GM18909 (cell line): ENCODE data around the gene PAX3.

Source experiments
- ATAC-seq: cut with Tn5 transposase; IDR thresholded peaks from one replicate; pipeline ENCODE4 v1.9.1; 2021; ENCODE audit warnings: mild to moderate bottlenecking; ENCODE audit not compliant: unreplicated experiment, poor library complexity

PAX3 gene

GRCh38 chr2:222281506-222281905 lies 17.3 kb downstream of the PAX3 start:
- no peak for ATAC-seq

DNA sequence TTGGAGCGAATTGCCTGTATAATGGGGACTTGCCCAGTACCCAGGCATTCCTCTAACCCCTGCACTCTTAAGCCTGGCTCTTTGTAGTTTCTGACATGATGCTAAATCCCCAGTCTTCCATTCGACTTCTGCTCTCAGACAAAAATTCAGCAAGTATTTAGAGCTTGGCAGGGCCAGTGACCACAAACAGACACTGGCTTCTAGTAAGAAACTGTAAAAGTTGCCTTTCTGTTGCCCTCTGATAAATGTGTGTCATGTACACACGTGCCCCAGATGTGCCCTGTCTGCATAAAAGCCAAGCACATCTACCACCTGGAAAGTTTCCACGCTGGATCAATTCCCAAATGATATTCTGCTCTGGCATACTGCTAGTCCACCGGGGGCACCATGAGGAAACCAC lies 18.0 kb downstream of the PAX3 start:
- no peak for ATAC-seq

DNA sequence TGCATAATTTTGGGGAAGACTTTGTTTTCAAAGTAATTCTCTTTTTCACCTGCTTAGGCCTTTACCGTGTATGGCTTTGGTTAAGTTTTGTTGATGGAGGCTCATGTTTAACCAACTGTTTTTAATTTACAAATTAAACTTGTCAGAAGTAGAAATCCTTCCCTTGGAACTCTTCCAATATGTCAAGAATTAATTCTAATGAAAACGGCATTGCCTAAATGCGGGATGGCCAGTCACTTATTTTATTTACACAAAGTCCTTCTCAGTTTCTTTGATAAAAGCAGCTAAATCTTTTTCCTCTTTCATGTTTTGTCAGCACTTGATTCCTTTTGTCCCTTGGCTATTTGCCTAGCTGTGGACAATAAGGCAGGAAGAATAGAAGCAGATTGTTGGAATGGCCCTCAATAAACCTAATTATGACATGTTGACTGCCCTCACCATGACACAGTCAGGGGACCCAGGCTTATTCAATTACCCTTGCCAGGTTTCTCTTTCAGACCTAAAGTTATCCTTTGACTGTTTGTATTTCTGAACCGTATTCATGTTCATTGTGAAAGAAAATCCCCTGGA lies 26.3 kb downstream of the PAX3 start:
- ATAC-seq = no peak

DNA sequence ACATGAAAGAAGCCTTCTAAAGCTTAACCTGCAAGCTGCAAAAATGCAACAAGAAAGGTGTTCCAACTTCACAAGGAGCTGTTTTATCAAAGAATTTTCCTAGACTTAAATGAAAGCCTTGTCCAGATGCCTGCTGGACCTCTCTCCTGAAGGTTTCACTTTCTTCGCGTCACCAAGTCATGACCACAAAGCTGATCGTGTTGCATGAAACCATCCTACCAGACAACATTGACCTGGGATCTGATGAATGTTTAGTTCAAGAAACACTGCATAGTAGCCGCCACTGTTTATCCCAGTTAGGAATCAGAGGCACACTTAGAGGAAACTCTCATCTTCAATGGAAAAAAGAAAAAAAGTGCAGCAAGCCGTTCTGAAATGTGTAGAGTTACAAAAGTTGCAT lies 26.9 kb downstream of the PAX3 start:
- no peak for ATAC-seq

- no peak for ATAC-seq
Measured at GRCh38 chr2:222270396-222270795, 28.4 kb downstream of the PAX3 start.

GRCh38 chr2:222269132-222269531 lies 29.7 kb downstream of the PAX3 start:
- no peak for ATAC-seq

GRCh38 chr2:222268311-222268990 lies 30.3 kb downstream of the PAX3 start:
- ATAC-seq = no peak

DNA sequence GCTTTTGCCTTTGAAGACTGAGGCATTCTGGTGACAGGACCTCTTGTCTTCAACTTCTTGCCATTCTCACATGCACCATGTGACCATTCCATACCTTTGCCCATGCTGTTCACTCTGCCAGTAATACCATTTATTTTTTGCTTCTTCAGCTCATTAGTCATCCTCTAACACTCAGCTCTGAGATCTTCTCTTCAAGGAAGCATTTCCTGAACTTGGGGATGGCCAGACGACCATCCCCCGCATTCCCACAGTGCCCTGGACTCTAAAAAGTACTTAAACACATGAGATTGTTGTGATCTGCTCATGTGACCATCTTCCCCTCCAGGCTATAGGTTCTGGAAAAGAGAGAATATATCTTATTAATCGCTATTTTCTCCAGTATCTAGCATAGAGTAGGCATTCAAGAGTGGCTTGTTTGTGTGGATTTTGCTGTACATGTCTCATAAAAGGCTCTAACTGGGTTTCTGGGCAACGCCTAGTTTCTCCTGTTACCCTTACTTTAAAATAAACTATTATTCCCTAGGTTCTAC lies 33.9 kb downstream of the PAX3 start:
- ATAC-seq = no peak

GRCh38 chr2:222261504-222261903 lies 37.3 kb downstream of the PAX3 start:
- no peak for ATAC-seq

DNA sequence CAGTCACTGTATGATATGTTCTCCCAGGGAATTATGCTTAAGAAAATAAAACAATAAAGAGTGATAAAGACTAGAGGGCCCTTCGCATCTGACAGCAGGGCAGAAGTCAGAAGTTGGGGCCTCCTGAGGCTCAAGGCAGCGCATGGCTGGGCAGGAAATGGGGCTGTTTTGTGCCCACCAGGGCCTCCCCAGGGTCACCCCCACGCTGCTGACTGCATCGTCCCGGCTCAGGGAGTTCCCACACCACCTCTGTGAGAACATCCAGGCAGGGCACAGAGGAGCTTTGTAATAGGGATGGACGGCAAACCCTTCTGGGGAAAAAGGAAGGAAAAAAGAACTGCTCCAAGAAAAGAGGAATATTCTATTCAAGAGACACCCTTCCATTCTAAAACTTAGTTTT lies 41.2 kb downstream of the PAX3 start:
- no peak for ATAC-seq

DNA sequence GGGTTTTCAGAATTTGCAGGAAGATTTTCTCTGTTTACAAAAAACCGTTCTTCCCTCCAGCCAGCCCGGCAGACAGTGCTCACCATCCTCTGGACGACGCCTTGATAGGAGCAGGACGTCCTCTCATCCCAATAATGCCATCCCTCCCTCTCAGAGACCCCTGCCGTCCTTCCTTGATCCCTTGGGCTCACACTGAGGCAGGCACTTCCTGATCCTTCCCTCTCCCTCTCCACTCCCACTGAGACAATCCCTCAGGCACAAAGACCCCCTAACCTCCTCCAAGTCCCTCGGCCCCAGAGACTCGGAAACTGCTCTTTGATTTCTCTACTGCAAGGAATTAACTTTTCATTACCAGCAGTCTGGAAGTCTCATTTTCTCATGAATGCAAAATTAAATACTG lies 42.5 kb downstream of the PAX3 start:
- ATAC-seq = no peak

- no peak for ATAC-seq
Measured at GRCh38 chr2:222255090-222255489, 43.7 kb downstream of the PAX3 start.

DNA sequence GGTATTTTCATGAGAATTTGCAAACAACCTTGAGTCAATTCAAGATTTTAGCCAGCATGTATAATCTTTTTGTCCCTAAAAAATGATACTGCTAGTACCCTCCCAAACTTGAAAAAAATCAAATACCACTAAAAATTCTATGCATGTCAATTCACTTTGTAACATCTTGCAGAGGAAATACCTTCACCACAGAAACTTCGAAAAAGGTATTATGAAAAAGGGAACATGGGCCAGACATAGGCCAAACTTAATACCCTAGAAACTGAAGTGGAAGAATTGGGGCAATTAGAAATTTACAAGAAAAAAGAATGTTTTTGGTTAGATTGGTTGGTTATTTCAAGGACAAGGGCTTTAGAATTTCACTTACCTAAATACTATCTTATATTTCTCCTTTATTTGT lies 48.5 kb downstream of the PAX3 start:
- no peak for ATAC-seq

DNA sequence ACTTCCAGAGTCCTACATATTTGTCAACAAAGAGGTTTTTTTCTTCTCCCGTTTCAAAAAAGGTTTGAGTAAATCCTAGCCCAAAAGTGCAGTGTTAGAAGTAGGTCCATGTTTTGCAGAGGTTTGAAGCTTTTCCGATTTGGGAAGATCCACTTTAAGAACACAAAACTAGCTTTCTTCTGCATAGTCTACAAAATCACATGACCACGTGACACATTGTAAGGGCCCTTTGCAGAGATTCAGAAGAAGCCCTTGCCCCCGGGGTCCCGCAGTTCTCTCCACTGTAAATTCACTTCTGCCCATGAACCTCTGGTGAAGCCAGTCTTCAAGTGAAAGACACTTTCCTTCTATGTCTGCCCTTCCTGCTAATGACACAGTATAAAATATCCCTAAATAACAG lies 49.4 kb downstream of the PAX3 start:
- ATAC-seq = no peak

DNA sequence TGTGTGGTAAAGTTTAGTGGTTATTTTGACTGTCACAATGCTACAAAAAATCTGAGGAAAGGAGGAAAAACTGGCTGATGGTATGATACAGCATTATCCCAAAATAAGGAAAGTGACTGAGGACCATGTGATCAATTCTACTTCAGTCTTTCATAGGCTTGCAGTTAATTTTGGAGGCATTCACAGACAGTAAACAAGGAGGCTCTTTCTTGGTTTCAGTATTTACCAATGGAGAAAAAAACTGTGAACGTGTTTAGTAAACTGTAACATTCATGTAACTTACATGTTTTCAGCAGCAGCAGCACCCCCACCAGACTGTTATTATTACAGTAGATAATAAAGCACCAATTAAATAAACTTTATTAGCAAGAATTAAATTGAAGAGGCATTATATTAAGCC lies 50.0 kb downstream of the PAX3 start:
- ATAC-seq = no peak

DNA sequence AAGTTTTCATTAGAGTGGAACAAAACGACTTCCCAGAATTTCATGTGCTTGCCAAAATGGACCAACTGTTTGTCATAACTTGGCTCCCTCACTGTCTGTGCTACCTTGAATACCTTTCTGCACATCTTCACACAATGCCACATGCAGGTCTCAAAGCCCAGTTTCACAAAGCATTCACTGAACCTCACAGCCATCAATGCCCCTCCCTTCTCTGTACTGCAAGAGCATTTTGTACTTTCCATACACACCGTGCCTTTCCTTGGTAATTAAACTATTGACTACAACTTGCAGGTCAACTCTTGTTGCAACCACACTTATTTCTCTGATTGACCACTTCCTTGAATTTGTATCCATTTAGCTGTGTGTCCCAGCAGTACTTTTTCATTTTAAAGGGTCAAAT lies 50.5 kb downstream of the PAX3 start:
- no peak for ATAC-seq

DNA sequence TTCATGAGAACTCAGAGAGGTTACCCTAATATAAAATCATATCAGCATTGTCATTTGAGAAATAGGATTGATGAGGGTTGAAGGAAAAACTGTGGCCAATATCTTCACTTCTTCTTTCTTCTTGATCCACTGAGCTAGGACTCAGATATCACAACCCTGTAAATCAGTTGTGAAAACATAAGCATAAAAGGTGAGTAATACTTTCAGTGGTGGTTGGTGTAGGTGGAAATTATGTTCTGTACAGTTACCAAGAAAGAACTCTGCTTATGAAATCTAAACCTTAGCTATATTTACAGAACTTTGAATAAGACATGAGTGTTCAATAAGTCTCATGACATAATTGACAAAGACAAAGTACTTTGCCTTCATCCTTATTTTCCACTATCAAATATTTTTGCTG lies 56.3 kb downstream of the PAX3 start:
- ATAC-seq = peak; percentile 76

GRCh38 chr2:222241128-222241870 lies 57.5 kb downstream of the PAX3 start:
- ATAC-seq = no peak

DNA sequence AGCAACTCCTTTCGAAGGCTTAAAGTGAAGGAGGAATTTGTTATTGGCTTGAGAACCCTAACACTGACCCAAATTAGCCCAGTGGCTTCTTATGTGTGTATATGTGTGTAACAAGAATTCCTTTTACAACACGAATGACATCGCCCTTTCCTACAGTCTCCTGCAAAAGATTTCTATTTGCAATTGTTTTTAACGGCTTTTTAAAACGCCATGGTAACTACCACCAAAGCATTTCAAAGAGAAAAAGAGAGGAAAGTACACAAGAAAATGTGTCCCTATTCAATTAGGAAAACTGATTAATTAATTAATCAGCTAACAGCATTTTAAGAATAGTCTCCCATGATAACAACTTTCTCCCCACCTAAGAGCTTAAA lies 58.1 kb downstream of the PAX3 start:
- ATAC-seq = no peak

GRCh38 chr2:222239945-222240675 lies 58.7 kb downstream of the PAX3 start:
- no peak for ATAC-seq

- ATAC-seq = no peak
Measured at GRCh38 chr2:222239091-222239490, 59.7 kb downstream of the PAX3 start.
